ENCODE data around the gene PCCB. TPM values are rescaled to one million over a fixed set of nuclear protein-coding genes. Genes with fewer than 3 reads are reported as not detected.

Gene PCCB
- total and polyA plus RNA-seq, 2 of the 8 experiments (the other 6 are each of a cell fraction or from before 2014, with no cell fraction given): 56.7 to 84.4 TPM

DNA sequence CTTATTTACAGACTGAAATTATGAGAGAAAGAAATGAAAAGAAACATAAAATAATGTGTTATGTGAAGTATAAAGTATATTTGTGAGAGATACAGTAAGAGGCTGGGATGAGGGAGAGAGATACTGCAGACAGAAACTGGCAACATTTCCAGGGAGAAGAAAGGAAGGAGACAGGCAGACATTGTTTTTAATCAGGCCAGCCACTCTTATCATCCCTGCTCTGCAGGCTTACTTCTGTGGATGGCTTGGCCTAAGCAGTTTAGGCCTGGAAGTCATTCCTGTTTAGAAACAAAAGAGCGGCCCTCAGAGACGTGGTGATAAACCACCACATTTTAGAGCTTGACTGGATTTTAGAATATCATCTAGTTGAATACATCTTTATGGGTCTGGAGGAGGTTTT lies 12.4 kb downstream of the PCCB start:
- H2BK20ac ChIP-seq (ENCODE audit: low read length): no peak overlapping the region
- no peak overlapping the region for H3K14ac ChIP-seq (ENCODE audit: insufficient read length)
- H4K91ac ChIP-seq (replicated peaks; ENCODE audit: insufficient read length, low read length): no peak overlapping the region
- no peak overlapping the region for H3K18ac ChIP-seq (ENCODE audit: extremely low read depth, low read length)
- no peak for FAIRE-seq
- H2AK5ac ChIP-seq (ENCODE audit: low read depth, low read length): no peak overlapping the region
- H3K4me1 ChIP-seq (replicated peaks in 1 of 4; ENCODE audit: control insufficient read depth in 3 of 4, insufficient read depth in 4 of 4, low read length in 3 of 4): no peaks in the 10 kb centered on the region
- WGBS, 2 experiments (ENCODE audit: extremely low coverage in 1 of 2, insufficient coverage in 1 of 2, insufficient read length in 1 of 2, insufficient replicate concordance in 2 of 2, low coverage in 1 of 2, low lambda C conversion rate in 2 of 2, missing lambda C conversion rate in 1 of 2): 90% methylated on average over 2 of the region's 2 CpGs; no CpG with 5 or more reads in 1 of the 2 experiments
- H3K79me1 ChIP-seq (ENCODE audit: low read depth, low read length): no peaks in the 10 kb centered on the region
- no peaks in the 10 kb centered on the region for H3K27me3 ChIP-seq (replicated peaks in 1 of 4; ENCODE audit: control insufficient read depth in 3 of 4, extremely low read depth in 1 of 4, insufficient read depth in 3 of 4, low read length in 3 of 4)
- H2AFZ ChIP-seq (ENCODE audit: low read length): no peak overlapping the region
- no peaks in the 10 kb centered on the region for H3K23me2 ChIP-seq (ENCODE audit: low read depth, low read length)
- peak in 1 of 2 experiments; percentile 10 for DNase-seq (ENCODE audit: low read depth in 1 of 2, low spot score in 2 of 2)
- no peak overlapping the region for H3K4me2 ChIP-seq (ENCODE audit: insufficient read depth in 1 of 2, low read depth in 2 of 2, low read length in 2 of 2)
- POLR2A ChIA-PET (ENCODE audit: partially characterized antibody): no interaction called here
- H2BK12ac ChIP-seq (ENCODE audit: low read depth, low read length): no peak overlapping the region
- no peak overlapping the region for H3K4me3 ChIP-seq (ENCODE audit: extremely low read depth in 1 of 4, insufficient read depth in 2 of 4, low read depth in 3 of 4, low read length in 4 of 4)
- no peak overlapping the region for H2BK5ac ChIP-seq (ENCODE audit: low read depth, low read length)
- no peak overlapping the region for H3K4ac ChIP-seq (replicated peaks; ENCODE audit: insufficient read length, low read depth, low read length)
- H3K9ac ChIP-seq (replicated peaks in 1 of 4; ENCODE audit: extremely low read depth in 1 of 4, low read depth in 3 of 4, low read length in 3 of 4): no peak overlapping the region
- H2BK15ac ChIP-seq (ENCODE audit: low read length): no peak overlapping the region
- H3K23ac ChIP-seq (ENCODE audit: insufficient read length): no peak overlapping the region
- no peak overlapping the region for H3K56ac ChIP-seq (replicated peaks; ENCODE audit: insufficient read length, low read depth, low read length)
- no peaks in the 10 kb centered on the region for H3K9me3 ChIP-seq (ENCODE audit: insufficient read depth in 2 of 2, low read depth in 1 of 2, low read length in 1 of 2)
- H3K79me2 ChIP-seq (ENCODE audit: control insufficient read depth in 1 of 2, insufficient read depth in 2 of 2, low read length in 2 of 2): no peaks in the 10 kb centered on the region
- H4K20me1 ChIP-seq (replicated peaks in 1 of 2; ENCODE audit: control insufficient read depth in 1 of 2, insufficient read depth in 2 of 2, low read length in 2 of 2): no peaks in the 10 kb centered on the region
- H2BK120ac ChIP-seq (replicated peaks; ENCODE audit: low read depth, low read length): no peak overlapping the region
- no peak overlapping the region for H3K27ac ChIP-seq (ENCODE audit: low read depth, low read length)
- TF ChIP-seq CBX5 (IDR thresholded peaks at IDR 0.05; ENCODE audit: low read depth, low read length): no peak
- TF ChIP-seq RBBP5 (IDR thresholded peaks at IDR 0.05; ENCODE audit: borderline replicate concordance, low read depth, low read length): no peak
- no peak for TF ChIP-seq SP1 (IDR thresholded peaks at IDR 0.05; ENCODE audit: low read depth, low read length)
- no peak for TF ChIP-seq POLR2AphosphoS5 (IDR thresholded peaks at IDR 0.05; ENCODE audit: low read depth, low read length)
- no peak for TF ChIP-seq SIX5 (IDR thresholded peaks at IDR 0.05; ENCODE audit: low read depth, low read length)
- TF ChIP-seq ATF3 (IDR thresholded peaks at IDR 0.05; ENCODE audit: insufficient read depth, low read depth, low read length): no peak
- TF ChIP-seq POU5F1 (IDR thresholded peaks at IDR 0.05; ENCODE audit: low read depth, low read length): no peak
- TF ChIP-seq RFX5 (IDR thresholded peaks at IDR 0.05; ENCODE audit: borderline replicate concordance, low read depth, low read length): no peak
- no peak for TF ChIP-seq TEAD4 (IDR thresholded peaks at IDR 0.05; ENCODE audit: low read depth, low read length)
- no peak for TF ChIP-seq YY1 (IDR thresholded peaks at IDR 0.05; ENCODE audit: low read depth, low read length)
- no peak for TF ChIP-seq POLR2A (IDR thresholded peaks at IDR 0.05; ENCODE audit: control extremely low read depth in 1 of 2, low read depth in 2 of 2, low read length in 2 of 2)
- TF ChIP-seq KDM1A (IDR thresholded peaks at IDR 0.05; ENCODE audit: borderline replicate concordance, low read length): no peak
- no peak for TF ChIP-seq TAF1 (IDR thresholded peaks at IDR 0.05; ENCODE audit: low read depth, low read length)
- CTCF ChIA-PET (ENCODE audit: partially characterized antibody): no interaction called here
- no peak overlapping the region for H4K8ac ChIP-seq (ENCODE audit: extremely low read depth, insufficient read depth, low read length)
- H3K36me3 ChIP-seq (ENCODE audit: control insufficient read depth in 2 of 4, insufficient read depth in 4 of 4, low read length in 3 of 4): peaks cover 5 to 43% (median 21%) of the 10 kb centered on the region in 4 experiments
- no peak overlapping the region for H4K5ac ChIP-seq (ENCODE audit: insufficient read length, low read depth, low read length)
